HG03135 (cell line): Measurements from ENCODE around the gene STX1B.
"Not testable (repeated sequence)": the region's sequence is repeated elsewhere in the genome, so short reads cannot be mapped to it uniquely, and the experiment has no call there.

Experiments used
- ATAC-seq: cut with Tn5 transposase; IDR thresholded peaks from one replicate; pipeline ENCODE4 v1.9.1; 2021; ENCODE audit warnings: mild to moderate bottlenecking, moderate library complexity; ENCODE audit not compliant: unreplicated experiment

The STX1B gene

GRCh38 chr16:30953511-30954124 is 56.8 kb downstream of the STX1B start:
- no peak for ATAC-seq

GRCh38 chr16:30953111-30953510 is 57.3 kb downstream of the STX1B start:
- no peak for ATAC-seq

GRCh38 chr16:30951750-30952149 is 58.7 kb downstream of the STX1B start:
- no peak for ATAC-seq

DNA sequence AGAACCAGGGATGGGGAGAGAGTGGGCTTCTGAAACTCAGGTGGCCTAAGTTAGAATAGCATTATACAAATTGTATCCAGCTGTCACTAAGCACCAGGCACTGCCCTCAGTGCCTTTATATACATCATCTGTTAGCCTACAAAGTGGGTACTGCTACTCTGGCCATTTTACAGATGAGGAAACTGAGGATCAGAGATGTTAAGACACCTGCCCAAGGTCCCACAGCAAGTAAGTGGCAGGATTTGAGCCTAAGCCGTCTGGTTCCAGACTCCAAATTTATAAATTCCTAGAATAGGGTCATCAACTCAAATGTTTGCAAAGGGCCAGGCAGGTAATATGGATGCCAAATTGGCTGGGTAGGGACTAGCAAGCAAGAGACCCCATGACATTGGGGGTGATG is 59.2 kb downstream of the STX1B start:
- no peak for ATAC-seq

DNA sequence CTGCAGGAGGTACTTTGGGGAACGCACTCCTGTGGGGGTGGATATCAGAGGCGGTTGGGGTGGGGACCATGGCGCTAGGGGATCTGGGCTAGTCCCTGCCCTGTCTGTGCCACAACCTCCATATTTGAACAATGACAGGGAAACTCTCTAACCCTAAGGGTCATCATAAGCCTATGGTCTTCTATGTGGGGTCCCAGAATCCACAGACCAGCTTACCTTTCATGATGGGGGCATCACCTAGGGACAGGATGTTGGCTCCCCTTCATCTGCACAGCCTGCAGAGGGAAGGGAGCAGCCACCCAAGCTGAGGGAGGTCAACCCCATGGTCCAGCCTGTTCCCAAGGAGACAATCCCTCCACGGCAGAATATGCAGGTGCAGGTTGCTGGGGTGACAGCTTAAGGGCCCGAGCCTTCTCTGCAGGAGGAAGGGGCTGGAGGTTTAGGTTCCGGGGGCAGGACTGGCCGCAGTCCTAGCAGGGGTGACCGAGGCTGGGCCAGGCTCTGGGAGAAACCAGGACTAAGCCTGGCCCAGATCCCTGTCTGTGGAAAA is 59.8 kb downstream of the STX1B start:
- no peak for ATAC-seq

DNA sequence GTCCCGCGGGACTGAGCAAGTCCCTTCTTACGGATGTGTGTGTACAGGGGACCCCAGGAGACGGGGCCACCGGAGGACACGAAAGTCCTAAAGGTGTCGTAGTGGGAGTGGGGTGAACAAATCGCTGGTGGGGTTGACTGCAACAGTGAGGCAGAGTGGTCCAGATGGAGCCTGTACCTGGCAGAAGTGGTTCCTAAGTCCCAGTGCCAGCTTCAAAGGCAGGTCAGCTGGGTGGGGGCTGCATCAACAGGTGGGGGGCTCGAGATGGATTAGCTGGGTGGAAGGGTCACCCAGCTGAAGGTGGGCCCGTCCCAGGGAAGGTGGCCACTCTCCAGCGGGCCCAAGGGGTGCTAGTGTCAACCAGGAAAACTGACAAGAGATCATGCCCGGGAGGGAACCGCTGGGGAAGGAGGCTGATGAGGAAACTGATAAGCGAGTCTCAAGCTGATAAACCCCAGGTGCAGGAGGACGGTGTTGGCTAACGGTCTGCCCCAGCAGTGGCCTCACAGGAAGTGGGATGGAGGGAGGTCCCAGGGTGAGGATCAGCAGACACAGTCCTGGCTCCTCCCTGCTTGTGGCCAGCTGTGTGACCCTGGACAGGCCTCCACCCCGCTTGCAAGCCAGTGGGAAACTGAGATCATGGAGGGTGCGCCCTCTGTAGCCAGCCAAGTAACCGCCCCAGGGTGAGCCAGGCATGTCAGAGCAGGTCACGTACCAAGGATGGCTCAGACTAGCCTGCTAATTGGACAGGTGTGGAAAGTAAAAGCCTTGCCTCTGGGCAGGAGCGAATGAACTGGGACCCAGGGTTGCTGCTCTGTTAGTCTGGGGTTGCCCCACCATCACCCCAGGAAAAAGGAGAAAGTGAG is 60.6 kb downstream of the STX1B start:
- ATAC-seq: peak; percentile 45

DNA sequence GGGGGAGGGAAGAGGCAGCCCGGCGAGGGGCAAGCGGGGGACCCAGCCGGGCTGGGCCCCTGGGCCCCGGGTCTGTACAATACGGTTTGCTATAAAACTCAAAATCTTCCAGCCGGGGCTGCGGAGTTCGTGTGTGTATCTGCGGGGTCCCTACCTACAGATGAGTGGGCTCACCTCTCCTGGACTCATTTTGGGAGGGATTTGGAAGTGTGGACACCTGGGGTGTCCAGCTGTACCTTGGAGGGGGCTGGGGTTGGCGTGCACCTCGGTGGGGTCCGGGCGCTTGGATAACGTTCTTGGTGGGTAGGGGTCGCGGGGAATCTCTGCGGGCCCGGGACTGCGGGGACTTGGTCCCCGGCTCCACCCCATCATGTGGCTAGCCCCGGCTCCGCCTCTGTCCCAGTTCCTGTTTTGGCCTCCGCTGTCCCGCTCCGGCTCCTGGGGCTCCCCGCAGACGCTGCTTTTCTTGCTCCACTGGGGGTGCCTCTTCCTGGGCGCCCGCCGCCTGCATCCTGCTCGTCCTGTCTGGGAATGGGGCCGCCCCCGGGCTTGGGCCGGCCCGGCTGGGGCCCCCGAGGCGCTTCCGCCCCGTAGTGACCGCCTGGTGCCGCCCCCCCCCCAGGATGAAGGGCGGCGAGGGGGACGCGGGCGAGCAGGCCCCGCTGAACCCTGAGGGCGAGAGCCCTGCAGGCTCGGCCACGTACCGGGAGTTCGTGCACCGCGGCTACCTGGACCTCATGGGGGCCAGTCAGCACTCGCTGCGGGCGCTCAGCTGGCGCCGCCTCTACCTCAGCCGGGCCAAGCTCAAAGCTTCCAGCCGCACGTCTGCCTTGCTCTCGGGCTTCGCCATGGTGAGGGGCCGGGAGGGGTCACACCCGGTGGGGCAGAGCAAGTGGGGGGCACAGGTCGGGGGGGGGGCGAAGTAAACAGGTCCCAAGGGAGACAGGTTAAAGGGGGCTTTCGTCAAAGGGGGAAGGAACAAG is 61.5 kb downstream of the STX1B start, which contains the start of gene ORAI3:
Gene ORAI3, plus strand, starts transcription at position 402 of the 983 bp plus-strand sequence. Its CDS starts 222 bp downstream, at position 624.
- ATAC-seq: peak; percentile 51

GRCh38 chr16:30947859-30948666 is 62.4 kb downstream of the STX1B start:
- ATAC-seq: no peak

- ATAC-seq: no peak
These were observed 62.9 kb downstream of the STX1B start for GRCh38 chr16:30947541-30947858.

DNA sequence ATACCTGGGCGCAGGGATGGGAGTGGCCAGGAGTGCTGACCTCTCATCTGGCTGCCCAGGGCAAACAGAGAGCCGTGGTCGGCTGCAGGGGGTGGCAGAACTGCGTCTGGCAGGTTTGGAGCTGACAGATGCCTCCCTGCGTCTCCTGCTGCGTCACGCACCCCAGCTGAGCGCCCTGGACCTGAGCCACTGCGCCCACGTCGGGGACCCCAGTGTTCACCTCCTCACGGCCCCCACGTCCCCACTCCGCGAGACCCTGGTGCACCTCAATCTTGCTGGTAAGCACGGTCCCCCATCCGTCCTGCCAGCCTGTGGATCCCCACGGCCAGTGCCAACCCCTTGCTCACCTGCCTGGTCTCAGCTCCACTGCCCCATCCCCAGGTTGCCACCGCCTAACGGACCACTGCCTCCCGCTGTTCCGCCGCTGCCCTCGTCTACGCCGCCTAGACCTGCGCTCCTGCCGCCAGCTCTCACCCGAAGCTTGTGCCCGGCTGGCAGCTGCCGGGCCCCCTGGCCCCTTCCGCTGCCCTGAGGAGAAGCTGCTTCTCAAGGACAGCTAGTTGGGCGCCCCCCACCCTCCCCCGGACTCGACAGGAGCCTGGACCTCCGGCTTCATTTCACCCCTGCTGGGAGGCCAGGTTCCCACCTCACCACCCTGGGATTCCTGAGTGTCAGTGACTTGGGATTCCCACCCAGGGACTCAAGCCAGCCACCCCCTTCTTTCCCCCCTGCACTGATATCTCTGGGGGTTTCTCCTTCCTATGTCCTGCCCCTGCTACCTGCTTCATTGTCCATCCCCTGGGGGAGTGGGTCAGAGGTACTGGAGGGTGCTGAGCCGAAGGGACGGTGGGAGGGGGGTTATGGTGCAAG is 63.5 kb downstream of the STX1B start:
- no peak for ATAC-seq

GRCh38 chr16:30944352-30944751 is 66.1 kb downstream of the STX1B start:
- no peak for ATAC-seq

DNA sequence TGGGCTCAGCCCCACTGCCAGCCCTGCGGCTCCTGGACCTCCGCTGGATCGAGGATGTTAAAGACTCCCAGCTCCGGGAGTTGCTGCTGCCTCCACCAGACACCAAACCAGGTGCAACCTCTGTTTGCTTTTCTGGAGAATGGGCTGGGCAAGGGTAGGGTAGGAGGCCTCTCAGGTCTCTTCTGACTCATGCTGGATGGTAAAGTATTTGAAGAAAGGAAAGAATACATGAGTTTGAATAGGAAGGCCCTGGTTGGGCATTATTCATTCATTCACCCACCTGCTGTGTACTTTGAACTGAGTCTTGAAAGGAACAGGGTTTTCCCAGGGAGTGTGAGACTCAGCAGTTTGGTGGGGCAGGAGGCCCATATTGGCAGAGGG is 68.0 kb downstream of the STX1B start:
- no peak for ATAC-seq

DNA sequence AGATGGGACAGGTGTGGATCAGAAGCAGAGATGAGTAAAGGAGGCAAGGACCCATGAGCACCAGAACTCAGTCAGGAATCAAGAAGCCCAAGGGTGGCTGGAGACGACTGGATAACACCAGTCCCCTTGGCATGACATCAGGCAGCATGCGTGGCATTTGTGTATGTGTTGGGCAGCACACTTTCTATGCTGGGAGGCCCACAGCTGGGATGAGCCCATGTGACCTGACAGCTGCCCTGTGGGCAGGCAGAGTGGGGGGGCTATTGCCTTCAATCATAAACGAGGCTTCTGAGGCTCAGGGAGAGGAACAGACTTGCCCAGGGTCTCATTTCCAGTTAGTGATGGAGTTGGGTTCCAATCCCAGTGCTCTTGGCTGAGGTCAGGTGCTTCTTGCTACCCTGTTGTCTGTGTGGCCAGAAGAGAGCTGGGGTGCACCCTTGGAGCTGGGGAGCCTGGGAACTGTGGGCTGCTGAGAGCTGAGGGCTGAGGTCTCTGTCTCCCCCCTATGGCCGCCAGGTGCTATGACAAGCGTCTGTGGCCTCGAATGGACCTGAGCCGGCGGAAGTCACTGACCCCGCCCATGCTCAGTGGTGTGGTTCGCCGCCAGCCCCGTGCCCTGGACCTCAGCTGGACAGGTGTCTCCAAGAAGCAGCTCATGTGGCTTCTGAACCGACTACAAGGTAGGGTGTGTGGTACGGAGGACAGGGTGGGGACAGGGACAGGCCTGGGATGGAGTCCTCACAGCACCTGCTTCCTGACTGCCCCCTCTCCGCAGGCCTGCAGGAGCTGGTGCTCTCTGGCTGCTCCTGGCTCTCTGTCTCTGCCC is 68.6 kb downstream of the STX1B start:
- peak; percentile 67 for ATAC-seq

GRCh38 chr16:30939571-30939970 is 70.9 kb downstream of the STX1B start:
- ATAC-seq: not testable (repeated sequence)
